Activated CD8-positive, alpha-beta memory T cell treated with anti-CD3 and anti-CD28 coated beads for 36 hours (primary cell): ENCODE results near the gene CSF1R. TPM values are rescaled to one million over a fixed set of nuclear protein-coding genes. Genes with fewer than 3 reads are reported as not detected.
"Not testable (repeated sequence)": the region's sequence is repeated elsewhere in the genome, so short reads cannot be mapped to it uniquely, and the experiment has no call there.

ENCODE experiments used
- CTCF ChIA-PET: fragments of 350-600 bp; sonication (Branson Sonifier 250); formaldehyde crosslinking; loops from one replicate; lab custom pipeline; 2021; ENCODE audit warnings: antibody characterized with exemption; lab: Charles Lee
- POLR2A ChIA-PET: fragments of 350-600 bp; sonication (Branson Sonifier 250); formaldehyde crosslinking; loops from one replicate; lab custom pipeline; 2021; ENCODE audit warnings: antibody characterized with exemption; lab: Charles Lee
- total RNA-seq, 2 experiments: library from RNA; stranded (reverse); gene quantifications; one replicate each; pipeline ENCODE4 v1.2.3, GENCODE V29; 2021

Gene CSF1R
- total RNA-seq, 2 experiments from 2014 or later = not detected

DNA sequence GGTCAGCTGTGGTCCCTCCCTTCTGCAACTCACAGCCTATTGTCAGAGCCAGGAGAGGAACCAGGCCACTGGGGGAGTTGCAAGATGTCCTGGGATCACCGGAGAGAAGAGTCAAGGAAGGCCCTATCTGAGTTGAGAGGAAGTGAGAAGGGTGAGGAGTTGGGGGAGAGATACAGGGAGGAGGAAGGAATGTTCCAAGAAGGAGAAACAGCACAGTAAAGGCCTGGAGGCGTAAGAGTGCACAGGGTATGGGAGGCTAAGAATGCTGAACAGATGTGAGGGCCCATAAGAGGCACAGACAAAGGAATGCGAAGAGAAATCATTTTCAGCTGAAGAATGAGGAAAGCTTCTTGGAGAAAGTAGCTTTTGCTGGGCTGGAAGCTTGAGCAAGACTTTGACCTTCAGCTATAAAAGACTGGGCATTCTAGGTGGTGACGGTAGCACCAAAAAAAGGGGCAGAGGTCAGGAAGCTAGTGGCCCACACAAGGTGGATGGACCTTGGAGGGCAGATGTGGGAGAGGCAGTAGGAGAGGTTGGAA lies 21.6 kb upstream of the CSF1R start:
- CTCF ChIA-PET = no interaction called here

DNA sequence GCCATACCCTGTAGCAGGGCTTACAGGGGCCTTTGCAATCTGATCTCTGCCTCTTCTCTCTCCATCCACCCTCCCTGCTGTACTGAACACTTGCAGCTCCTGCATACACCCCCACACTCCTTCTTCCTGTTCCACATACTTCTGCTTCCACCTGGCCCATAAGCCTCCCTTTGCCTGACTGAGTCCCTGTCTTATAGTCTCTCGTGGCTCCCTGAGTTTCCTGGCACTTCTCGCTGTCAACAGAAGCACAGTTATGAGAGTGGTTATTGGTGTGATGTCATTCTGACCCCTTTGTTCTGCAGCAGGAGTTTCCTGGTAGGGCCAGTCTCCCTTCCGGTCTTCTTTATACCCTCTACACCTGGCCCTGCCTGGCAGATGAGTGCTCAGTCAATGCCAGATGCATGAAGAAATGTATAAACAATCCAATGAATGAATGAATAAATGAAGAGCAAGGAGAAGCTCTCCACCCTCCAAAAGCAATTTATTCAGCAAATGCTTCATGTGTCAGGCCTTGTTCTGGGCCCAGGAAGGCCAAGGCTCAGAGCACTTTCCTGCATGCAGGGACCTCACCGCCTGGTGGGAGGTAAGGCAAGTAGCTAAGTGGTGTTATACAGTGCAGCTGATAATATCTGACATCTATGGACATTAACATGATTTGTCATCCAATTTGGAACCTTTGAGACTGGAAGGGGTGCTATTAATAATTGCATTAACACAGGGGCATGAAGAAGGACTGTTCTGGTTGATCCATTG lies 20.5 kb upstream of the CSF1R start:
- ChIA-PET POLR2A (no interaction called here), CTCF (no interaction called here)

More for the DNA sequence above, 21.6 kb upstream of the CSF1R start:
- POLR2A ChIA-PET = no interaction called here

DNA sequence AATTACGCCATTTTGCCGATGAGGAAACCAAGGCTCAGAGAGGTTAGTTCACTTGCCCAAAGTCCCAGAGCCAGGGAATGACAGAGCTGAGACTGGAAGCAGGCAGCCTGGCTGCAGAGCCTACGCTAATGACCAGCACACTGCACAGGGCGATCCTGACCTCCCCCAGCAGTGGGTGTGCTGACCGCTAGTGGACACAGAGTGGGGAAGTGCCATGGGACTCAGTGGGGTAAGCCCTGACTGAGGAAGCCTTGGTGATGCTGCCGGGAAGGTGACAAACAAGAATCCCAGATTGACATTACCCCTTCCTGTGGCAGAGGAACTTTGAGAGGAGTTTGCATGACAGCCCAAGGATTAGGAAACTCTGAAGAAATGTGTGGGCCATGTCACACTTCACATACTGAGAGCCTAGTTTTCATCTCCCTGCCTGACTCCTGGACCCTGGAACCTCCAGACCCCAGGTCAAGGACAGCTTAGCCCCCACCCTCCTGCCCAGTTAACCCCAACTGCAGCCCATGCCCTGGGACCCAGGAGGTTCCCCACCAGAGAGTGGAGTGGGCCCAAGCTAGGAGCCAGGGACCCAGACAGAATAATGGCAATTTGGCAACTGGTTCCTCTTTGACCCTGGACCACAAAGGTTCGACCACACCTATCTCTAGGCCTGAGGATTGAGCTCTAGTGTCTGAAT lies 19.7 kb upstream of the CSF1R start:
- CTCF ChIA-PET = no interaction called here
- POLR2A ChIA-PET = no interaction called here

DNA sequence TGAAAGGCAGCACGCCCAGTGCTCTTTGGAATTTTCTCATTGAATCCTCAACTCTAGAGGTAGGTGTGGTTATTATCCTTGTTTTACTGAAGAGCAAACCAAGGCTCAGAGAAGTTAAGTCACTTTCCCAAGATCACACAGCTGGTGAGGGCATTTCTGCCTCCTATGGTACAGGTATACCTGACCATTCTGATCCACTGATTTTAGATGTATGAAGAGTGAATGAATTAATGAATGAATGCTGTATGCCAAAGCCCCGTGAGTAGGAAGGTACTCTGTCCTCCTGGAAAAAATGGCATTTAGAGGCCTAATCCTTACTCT lies 18.2 kb upstream of the CSF1R start:
- ChIA-PET POLR2A (no interaction called here), CTCF (no interaction called here)

DNA sequence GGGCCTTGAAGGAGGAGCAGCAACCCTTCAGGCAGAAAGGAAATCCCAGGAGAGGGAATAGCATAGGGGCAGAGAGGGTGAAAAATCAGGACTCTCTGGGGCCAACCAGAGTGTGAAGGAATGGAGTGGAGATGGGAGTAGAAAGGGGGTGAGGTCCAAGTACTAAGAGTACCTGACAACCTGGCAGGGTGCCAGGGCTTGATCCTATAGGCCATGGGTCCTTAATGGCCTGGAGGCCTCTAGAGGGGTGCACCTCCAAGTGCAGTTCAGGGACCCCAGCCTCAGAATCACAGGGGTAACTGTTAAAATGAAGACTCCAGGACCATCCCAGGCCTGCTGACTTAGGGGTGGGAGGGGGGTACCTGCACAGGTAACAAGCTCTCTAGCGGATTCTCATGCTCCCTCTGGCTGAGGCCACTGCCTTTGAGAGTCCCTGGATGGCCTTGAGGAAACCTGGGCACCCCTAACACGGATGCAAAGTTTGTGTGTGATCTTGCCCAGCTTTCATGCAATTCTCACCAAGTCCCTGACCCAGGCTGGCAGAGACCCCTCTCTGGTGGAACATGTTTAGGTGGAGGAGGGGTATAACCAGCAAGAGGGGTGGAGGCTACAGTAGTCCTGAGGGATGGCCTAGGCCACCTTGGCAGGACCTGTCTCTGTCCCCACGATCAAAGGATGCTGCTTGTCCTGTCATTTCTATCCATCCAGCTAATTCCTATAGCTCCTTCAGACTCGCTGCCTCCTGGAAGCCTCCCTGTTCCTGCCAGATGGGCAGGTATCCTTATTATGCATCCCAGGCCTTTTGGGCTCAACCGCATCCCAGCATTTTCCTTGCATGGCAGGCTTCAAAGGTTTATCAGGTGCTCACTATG lies 17.6 kb upstream of the CSF1R start:
- POLR2A ChIA-PET = no interaction called here
- CTCF ChIA-PET = no interaction called here

DNA sequence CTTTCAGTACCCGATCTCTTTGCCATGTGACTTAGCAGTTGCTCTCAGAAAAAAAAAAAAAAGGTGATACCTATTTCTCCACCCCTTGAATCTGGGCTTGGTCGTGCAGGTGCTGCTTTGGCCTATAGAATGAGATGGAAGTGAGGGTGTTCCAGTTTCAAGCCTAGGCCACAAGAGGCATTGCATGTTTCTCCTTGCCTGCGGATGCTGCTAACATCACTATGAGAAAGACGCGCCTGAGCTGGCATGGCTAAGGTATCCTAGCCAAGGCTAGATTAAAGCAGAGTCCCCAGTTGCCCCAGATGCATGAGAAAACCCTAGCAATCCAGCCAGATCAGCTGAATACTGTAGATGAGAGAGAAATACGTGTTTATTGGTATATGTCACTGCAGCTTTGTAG lies 14.7 kb upstream of the CSF1R start:
- POLR2A ChIA-PET = no interaction called here
- CTCF ChIA-PET = no interaction called here

DNA sequence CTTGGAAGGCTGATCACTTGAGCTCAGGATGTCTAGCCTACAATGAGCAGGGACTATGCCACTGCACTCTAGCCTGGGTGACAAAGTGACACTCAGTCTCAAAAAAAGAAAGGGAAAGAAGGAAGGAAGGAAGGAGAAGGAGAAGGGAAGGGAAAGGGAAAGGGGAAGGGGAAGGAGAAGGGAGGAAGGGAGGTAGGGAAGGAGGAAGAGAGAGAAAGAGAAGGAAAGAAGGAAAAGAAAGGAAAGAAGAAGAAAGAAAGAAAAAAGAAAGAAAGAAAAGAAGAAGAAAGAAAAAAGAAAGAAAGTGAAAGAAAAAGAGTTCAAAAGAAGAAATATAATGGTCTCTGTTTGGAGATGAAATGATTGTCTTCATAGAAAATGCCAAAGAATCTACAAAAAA lies 10.8 kb upstream of the CSF1R start:
- ChIA-PET CTCF (no interaction called here), POLR2A (interaction anchor here (0.6 kb wide), 1 partner anchor 37 kb away, joined by 4 read pairs; no protein-coding TSS in a partner anchor)

DNA sequence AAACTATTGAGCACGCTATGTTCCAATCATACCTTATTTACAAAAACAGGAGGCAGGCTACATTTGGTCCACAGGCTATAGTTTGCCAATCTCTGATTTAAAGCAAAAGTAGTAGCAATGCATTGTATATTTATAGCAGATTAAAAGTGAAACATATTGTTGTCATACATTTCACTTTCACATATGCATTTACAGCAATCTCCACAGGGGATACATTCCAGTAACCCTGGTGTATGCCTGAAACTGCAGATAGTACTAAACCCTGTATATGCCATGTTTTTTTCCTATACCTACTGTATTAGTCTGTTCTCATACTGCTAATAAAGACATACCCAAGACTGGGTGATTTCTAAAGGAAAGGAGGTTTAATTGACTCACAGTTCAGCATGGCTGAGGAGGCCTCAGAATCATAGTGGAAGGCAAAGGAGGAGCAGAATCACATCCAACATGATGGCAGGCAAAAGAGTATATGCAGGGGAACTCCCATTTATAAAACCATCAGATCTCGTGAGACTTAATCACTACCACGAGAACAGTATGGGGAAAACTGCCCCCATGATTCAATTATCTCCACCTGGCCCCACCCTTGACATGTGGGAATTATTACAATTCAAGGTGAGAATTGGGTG lies 5.9 kb upstream of the CSF1R start:
- ChIA-PET CTCF (no interaction called here), POLR2A (no interaction called here)

DNA sequence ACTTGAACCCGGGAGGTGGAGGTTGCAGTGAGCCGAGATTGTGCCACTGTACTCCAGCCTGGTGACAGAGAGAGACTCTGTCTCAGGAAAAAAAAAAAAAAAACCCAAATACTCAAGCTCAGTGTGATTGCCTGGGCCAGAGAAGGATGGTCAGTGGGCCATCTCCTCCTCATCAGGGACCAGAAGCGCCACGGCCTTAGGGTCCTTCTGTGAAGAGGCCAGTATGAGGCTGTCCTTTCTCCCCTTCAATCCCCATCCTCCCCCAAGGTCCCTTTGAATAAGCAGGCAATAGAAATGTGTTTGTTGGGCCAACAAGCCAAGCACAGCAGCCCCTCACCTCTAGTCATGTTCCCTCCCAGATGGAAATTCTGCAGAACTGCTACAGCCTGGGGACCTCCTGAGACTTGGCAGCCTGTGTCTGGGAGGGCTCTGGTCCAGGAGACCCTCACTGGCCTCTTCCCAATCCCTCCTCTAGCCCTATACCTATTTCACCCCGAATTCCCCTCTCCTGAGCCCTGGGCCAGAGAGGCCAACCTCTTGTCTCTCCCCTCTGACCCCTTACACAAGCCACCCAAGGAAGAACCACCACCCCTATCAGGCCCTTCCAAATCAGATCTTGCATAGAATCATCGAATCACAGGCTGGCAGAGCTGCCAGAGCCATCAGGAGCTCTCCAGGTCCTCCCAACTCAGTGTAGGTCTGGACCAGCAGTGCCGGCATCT lies 1.0 kb downstream of the CSF1R start:
- POLR2A ChIA-PET = no interaction called here
- CTCF ChIA-PET = no interaction called here

DNA sequence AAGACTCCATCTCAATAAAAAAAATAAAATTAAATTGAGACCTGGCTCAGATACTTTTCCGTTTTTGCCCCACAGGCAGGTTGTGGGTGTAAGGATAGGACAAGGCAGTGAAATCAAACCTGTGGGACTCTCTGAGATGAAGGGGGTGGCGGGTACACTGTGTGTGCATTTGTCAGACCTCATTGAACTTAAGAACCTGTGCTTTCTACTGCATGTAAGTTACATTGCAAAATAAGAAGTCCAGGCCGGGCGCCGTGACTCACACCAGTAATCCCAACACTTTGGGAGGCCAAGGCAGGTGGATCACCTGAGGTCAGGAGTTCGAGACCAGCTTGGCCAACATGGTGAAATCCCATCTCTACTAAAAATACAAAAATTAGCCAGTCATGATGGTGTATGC lies 1.6 kb downstream of the CSF1R start:
- POLR2A ChIA-PET, CTCF ChIA-PET: not testable (repeated sequence)

DNA sequence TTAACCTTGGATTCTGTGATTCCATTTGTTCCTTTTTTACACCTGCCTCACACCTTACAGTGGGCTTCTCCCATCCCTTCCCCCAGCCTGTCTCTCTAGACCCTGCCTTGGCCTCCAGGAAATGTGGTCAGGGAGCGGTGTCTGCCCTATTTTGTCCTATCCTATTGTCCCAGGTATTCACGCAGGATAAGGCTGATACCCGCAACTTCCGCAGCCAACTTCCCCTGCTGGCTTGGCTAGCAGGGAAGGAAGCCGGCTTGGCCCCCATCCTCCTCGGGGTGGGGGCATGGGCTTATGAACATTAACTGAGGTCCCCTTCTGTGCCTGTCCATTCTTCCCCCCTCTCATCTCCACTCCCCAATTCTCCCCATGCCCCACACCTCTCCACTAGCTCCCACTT lies 3.5 kb downstream of the CSF1R start:
- ChIA-PET CTCF (no interaction called here), POLR2A (no interaction called here)

DNA sequence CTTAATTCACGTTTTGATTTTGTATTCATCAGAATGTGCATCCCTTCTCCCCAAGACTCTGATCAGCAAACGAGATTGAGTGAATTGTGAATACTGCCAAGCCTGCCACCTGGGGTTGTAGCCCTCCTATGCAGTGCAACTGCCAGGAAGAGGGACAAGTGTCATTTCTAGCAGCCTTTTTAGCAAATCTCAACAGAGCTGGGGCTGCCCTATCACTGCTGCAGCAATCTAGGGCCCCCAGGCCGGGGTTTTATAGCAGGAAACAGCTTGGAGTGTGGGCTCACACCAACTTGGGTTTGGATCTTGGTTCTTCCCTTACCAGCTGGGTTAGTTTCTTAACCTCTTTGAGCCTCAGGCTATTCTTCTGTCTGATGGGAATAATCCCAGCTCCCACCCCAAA lies 4.0 kb downstream of the CSF1R start:
- ChIA-PET CTCF (no interaction called here), POLR2A (no interaction called here)

DNA sequence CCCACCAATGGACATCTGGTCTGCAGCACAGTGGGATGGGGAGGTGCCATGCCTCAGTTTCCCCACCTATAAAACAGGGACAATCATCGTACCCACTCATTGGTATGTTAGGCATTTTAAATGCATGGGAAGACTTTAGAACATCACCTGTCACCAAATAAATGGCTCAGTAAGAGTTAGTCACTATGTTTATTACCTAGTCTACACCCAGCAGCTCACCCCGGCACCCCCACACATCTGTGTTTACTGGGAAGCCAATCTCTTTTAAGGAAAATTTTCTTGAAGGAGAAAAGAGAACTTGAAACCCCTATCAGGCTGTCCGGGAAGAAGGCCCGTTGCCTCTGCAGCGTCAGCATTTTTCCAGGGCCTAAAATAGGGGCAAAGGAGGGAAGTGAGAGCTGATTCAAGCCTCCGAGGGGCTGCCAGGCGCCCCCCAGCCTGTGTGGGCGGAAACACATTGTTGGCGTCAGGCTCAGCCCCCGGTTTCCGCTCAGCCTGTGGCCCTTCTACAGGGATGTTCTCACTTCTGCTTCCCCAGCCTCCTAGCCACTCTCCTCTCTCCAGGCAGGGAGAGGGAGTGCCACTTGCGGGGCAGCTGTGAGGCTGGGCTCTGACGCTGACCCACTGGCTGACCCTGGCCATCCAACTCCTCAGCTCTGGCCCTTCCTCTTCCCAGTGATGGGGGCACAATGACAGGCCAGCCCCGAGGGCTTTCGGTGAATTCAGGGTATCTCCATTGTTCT lies 4.6 kb downstream of the CSF1R start:
- CTCF ChIA-PET = no interaction called here
- POLR2A ChIA-PET = no interaction called here

DNA sequence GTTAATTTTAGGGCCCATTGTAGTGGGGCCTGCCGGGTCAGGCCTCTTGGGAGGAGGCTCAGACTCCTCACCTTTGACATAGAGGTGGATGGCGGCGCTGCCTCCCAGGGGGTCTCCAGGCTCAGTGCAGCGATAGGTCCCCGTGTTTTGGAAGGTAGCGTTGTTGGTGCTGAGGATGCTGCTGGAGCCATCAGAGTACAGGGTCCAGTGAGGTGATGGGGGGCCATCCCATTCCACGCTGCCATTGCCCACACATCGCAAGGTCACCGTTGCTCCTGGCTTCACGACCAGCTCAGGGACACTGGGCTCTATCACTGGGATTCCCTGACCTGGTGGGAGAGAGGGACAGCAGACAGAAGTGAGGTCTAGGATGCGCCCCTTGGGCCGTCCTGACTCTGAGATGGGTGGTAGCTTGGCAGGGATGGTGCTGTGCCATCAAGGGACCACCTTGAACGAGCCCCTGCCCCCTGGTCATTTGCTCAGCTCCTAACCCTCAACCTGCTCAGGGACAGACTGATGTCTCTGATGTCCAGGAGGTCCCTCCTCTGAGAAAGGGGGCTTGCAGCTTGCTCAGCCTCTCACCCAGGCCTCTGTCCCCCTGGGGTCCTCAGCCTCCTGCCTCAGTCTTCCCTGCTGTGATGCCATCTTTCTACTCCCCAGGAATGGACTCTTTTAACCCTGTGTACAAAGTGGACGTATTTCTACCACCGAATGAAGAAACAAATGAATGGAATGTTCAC lies 5.5 kb downstream of the CSF1R start:
- POLR2A ChIA-PET = no interaction called here
- CTCF ChIA-PET = no interaction called here

DNA sequence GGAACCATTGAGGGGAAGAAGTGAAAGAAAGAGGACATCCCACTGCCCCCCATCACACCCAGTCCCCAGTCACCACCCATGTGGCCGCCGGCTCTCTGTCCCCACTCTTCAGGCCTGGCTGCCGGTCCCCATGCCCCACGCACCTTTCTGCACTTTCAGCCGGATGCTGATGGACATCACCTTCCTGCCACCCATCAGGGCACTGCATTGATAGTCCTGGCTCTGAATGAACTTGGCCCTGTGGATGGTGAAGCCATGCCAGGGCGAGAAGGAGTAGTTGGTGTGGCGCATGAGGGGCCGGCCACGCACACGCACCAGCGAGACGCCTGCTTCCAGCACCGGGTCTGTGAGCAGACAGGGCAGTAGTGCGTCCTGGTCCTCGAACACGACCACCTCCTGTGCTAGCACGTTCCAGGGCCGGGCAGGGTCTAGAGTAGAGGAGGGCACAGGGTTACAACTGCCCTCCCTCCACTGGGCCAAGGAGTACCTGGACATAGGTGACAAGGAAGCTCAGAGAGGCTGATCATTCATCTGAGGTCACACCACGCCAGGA lies 6.4 kb downstream of the CSF1R start:
- CTCF ChIA-PET = no interaction called here
- POLR2A ChIA-PET = no interaction called here

DNA sequence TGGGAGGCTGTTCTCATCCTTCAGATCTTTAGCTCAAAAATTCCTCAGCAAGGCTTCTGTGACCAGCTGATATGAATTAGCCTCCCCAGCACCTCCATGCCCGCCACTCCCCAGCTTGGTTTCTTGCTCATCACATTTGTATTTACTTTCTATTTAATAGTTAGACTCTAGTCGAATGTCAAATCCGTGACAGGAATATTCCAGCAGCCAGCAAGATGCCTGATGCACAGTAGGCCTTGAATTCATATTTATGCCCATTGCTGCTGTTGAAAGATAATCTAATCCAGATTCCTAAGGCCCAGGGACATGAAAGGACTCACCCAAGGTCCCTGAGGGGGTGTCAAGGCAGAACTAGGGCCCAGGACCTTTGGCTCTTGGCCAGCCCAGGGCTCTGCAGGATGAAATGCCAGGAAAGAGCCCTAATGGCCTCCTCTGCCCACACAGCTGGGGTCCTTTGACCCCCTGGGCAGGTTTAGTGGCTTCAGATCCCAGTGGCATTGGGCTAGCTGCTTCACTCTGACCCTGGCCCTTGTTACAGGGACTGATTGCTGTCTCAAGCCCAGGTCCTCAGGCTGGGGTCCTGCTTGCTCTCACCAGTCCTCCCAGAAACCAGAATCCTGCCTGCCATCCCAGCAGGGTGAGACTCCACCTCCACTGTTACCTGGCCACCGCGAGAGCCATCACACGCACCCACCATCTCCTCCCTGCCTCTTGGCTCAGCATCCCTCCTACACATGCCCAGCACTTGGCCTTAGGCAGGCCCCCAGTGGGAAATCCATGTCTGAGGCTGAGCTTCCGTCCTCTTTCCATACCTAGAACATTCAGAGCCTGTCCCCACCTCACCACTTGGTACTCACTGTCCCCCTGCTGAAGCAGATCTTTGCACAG lies 7.3 kb downstream of the CSF1R start:
- POLR2A ChIA-PET = no interaction called here
- CTCF ChIA-PET = no interaction called here
